Parietal lobe (tissue), 2 donors: ENCODE data around the gene DHX8. TPM values are rescaled to one million over a fixed set of nuclear protein-coding genes. Genes with fewer than 3 reads are reported as not detected.

ENCODE experiments used
- small RNA-seq: library from RNA; depleted of rRNA; stranded (forward); fragments of <200 nt; gene quantifications from one replicate; pipeline ENCODE3, GENCODE V24; 2014; ENCODE audit warnings: low replicate concordance
- total RNA-seq: library from RNA; depleted of rRNA; stranded (reverse); fragments of >200 nt; gene quantifications from one replicate; pipeline ENCODE4 v1.2.3, GENCODE V29; 2014

DHX8 gene
- 57.3 TPM for total RNA-seq

DNA sequence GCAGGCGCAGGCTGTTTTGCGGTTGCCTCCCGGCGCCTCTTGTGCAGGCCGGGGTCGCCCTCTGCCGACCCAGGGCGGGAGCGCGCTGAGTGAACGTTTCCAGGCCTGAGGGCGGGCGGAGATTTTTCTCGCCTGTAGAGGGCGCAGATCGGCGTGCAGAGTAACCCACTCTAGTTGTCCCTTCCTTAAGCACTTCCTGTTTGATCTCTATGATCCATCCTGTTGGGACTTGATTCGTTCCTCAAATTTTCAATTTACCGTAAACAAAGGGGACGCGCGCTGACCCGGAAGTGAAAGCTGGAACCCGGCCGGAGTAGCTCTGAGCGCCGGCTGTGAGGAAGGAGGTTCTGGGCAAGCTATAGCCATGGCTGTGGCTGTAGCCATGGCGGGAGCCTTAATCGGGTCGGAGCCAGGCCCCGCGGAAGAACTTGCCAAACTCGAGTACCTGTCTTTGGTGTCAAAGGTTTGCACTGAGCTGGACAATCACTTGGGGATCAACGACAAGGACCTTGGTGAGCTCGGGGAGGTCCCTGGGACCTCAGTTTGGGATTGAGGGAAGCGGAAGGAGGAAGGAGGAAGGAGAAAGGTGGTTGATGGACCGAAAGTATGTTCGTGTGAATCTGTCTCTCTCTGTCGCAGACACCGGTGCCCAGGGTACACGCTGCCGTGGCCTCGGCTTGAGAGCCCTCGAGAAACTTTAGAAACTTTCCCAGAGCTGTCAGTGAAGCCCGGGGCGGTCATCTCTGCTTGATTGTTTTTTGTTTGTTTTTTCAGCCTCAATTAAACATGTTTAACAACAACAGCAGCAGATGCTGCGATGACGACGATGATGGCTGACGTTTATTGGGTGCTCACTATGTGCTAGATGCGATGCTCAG is at the start of gene DHX8:
TSS of gene DHX8 (plus strand) at position 302 of the 878 bp plus-strand sequence. CDS start at position 365, 63 bp downstream.

DNA sequence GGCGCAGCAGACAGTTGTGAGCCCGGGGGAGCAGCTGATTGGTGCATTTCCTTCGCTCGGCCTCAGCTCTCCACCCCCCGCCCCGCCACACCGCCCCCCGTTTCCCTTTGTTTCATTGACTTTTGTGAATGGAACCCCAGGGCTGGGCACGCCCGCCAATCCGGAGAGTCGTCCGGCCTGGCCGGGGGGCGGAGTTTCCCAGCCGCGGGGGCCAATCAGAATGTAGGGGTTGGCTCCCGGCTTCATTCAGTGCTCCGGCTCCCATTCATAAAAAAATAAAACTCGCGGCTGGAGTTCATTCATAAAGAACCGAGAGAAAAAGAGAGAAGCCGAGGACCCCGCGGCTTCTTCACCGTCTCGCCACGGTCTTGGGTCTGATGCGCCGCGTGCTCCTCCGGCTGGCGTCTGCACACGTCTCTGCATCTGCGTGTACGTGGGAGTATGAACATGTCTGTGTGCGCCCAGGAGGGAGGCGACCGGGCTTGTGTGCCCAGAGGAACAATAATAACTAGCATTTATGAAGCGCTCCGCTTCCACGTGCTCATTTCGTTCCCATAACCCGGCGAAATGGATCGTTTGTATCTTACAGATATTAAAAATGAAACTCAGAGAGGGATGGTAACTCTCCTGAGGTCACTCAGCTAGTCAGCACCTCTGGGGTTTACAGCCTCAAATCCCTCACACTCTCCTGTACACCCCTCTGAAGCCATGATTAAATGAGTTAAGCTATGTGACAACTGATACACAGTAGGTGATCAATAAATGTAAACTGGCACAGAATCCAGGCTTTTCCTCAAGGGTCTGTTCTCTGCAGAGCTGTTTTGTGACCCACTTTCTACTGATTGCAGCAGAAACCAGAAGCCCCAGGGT is 62.8 kb downstream of the DHX8 start, which contains the start of gene ETV4:
TSS of gene ETV4 (minus strand) at position 22 of the 870 bp plus-strand sequence. CDS start 723 bp downstream, outside the sequence.

Small RNA genes within 50 kb of the gene (small RNA-seq; reads per million reads assigned to genes)
- gene RNU6-406P = not detected
- not detected for gene RNU6-971P

Other genes with a start within 250 kb of the DHX8 start
- gene RNU2-1, start 250.0 kb upstream of the DHX8 start, total RNA-seq = not detected
- gene ARL4D, start 85.0 kb upstream of the DHX8 start, total RNA-seq = 43.8 TPM
- 1.6 TPM for gene ETV4, start 62.4 kb downstream of the DHX8 start, total RNA-seq
- gene MEOX1, start 177.9 kb downstream of the DHX8 start, total RNA-seq = not detected